Right cardiac atrium (tissue), 5 donors: ENCODE results near the gene CT45A1. TPM values are rescaled to one million over a fixed set of nuclear protein-coding genes. Genes with fewer than 3 reads are reported as not detected.
"Not testable (repeated sequence)": the region's sequence is repeated elsewhere in the genome, so short reads cannot be mapped to it uniquely, and the experiment has no call there.

ENCODE experiments used
- ATAC-seq, 2 donors: fragments of 200-7000 bp; cut with Tn5 transposase; one replicate each; pipeline versions ENCODE4 v1.8.0 to v1.9.1; 2020; ENCODE audit warnings: moderate library complexity in 2 of 2, mild to moderate bottlenecking in 1 of 2
- DNase-seq, 3 donors: peaks; one replicate each; pipeline ENCODE4 v3.0.0-alpha.2; 2020
- H3K27ac ChIP-seq: one replicate; pipeline ENCODE4 v1.5.1; 2013; ENCODE audit warnings: mild to moderate bottlenecking, low read length, control low read depth, moderate library complexity
- H3K27me3 ChIP-seq: one replicate; pipeline ENCODE4 v1.6.1; 2013; ENCODE audit not compliant: control insufficient read depth, insufficient read depth
- H3K4me1 ChIP-seq: one replicate; pipeline ENCODE4 v1.6.1; 2013; ENCODE audit warnings: low read length; ENCODE audit not compliant: control insufficient read depth, insufficient read depth
- H3K4me3 ChIP-seq: one replicate; pipeline ENCODE4 v1.5.1; 2013; ENCODE audit warnings: low read length, control low read depth
- H3K9me3 ChIP-seq: one replicate; pipeline ENCODE4 v1.6.1; 2013; ENCODE audit warnings: low read length; ENCODE audit not compliant: control insufficient read depth
- WGBS: extraction: QIAGEN DNeasy Blood & Tissue Kit; methylation state at CpG from one replicate; pipeline ENCODE4 v1.1.7; 2013; 5-methylcytosine and 5-hydroxymethylcytosine counted together
- intact Hi-C, 4 donors: fragments of 100-400 bp; cut with DNase I; formaldehyde crosslinking; loops; one replicate each; pipeline versions ENCODE4 v1.11.0 to v1.14.0; 2022 to 2023
- long read RNA-seq, 4 donors: library from polyadenylated mRNA; unstranded; transcript quantifications; one replicate each; pipeline ENCODE4 v2.0.0, GENCODE V29; 2020 to 2021
- polyA plus RNA-seq: library from polyadenylated mRNA; stranded (reverse); fragments of 200-250 nt; gene quantifications from one replicate; pipeline ENCODE4 v1.2.3, GENCODE V29; 2013
- total RNA-seq, 4 donors: library from RNA; stranded (reverse); fragmentation: NEBNext Ultra II Directional; extraction: Animal tissue kit (Norgen Biotek cat#: 25700); gene quantifications; one replicate each; pipeline ENCODE4 v1.2.1, GENCODE V29; 2021
- donor health status: healthy with polysubstance abuse.
- donor health status: DM: no; HTN: yes; CAD: no.
- donor health status: DM: no; HTN: no; CAD: no.
- donor health status: DM: no; HTN: yes; CAD: no; lungs with severe emphysema.
- donor health status: DM: yes; HTN: yes; CAD: no.

Gene CT45A1, protein sequence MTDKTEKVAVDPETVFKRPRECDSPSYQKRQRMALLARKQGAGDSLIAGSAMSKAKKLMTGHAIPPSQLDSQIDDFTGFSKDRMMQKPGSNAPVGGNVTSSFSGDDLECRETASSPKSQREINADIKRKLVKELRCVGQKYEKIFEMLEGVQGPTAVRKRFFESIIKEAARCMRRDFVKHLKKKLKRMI
- total RNA-seq (not detected), polyA plus RNA-seq (not detected)
- long read RNA-seq, donor 1, result 0 reads
- long read RNA-seq, donor 2, result 0 reads
- long read RNA-seq, donor 3, result 0 reads
- long read RNA-seq, donor 4, result 0 reads

DNA sequence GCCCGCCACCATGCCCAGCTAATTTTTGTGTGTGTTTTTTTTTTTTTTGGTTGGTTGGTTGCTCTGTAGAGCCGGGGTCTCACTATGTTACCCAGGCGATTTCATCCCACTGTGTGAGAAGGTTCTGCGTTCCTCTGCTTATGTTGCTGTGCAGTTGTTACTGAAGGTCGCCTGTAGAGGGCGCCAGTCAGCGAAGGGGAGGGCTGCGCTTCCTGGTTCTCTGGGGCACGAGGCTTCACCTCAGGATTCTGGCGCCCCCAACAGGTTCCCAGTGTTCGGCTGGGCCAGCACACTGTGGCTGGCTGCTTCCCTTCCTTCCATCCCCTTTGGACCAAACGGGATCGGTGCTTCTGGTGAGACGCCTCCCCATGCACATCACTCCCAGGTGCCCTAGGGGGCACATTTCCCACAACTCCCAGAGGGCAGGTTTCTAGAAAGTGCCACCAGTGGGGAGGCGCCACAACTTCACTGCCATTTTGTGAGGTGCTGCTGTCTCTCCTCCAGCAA lies at the start of gene CT45A1:
CT45A1 (plus strand) TSS at position 457 of the 507 bp plus-strand sequence. CDS start 5,302 bp downstream, outside the sequence.
- H3K27me3 ChIP-seq, DNase-seq, intact Hi-C loops, ATAC-seq, H3K27ac ChIP-seq, H3K9me3 ChIP-seq, H3K4me3 ChIP-seq, H3K4me1 ChIP-seq: not testable (repeated sequence)
- 77% methylated on average over 11 of the region's 15 CpGs for WGBS

DNA sequence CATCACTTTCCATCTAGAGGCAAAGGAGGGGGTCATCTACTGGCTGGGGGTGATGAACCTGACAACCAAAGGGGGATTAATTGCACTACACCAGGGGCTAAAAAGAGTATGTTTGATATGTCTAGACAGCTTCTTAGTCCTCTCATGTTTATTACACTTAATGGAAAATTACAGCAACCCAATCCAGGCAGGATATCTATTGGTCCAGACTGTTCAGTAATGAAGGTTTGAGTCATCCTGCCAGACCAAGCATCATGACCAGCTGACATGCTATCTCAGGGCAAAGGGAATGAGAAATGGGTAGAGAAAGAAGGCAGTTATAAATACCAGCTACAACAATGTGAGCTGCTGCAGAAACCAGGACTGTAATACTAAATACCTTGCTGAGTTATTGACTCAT lies 40.5 kb upstream of the CT45A1 start:
- H3K9me3 ChIP-seq, H3K4me1 ChIP-seq, DNase-seq, H3K27me3 ChIP-seq, intact Hi-C loops, ATAC-seq, H3K4me3 ChIP-seq, H3K27ac ChIP-seq: not testable (repeated sequence)

DNA sequence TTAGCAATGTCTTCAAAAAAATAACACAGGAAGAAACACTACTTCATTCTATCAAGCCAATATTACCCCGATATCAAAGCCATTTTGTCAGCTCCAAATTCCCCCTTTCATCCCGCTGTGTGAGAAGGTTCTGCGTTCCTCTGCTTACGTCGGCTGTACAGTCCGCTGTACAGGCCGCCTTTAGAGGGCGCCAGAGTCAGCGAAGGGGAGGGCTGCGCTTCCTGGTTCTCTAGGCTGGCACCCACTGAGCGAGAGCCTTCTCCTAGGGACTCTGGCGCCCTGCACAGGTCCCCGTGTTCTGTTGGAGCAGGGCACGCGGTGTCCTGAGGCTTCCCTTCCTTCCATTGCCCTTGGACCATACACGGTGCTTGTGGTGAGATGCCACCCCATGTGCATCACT lies 25.3 kb upstream of the CT45A1 start:
- ATAC-seq (no peak), DNase-seq (no peak)
- intact Hi-C loops, result no loop called here
- 44% methylated on average over 16 of the region's 16 CpGs for WGBS
- Histone ChIP-seq H3K4me1 (no peaks in the 10 kb centered on the region), H3K27ac (no peak overlapping the region), H3K4me3 (no peak overlapping the region), H3K9me3 (no peaks in the 10 kb centered on the region), H3K27me3 (no peaks in the 10 kb centered on the region)

DNA sequence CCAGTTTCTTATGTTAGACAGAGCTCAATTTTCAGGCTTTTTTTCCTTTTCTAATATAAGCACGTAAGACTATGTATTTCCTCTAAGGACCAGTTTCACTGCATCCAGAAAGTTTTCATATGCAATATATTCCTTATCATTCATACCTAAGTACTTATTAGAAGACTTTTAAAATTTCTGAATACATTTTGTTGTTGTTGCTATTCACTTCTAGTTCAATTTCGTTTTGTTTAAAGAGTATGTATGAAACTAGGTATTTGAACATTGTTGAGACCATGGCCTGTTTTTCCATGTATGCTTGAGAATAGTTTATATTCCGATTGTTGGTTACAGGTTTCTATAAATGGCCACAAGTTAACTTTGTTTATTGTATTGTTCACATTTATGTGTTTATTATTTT lies 18.0 kb upstream of the CT45A1 start:
- WGBS, result 61% methylated on average over 3 of the region's 3 CpGs

DNA sequence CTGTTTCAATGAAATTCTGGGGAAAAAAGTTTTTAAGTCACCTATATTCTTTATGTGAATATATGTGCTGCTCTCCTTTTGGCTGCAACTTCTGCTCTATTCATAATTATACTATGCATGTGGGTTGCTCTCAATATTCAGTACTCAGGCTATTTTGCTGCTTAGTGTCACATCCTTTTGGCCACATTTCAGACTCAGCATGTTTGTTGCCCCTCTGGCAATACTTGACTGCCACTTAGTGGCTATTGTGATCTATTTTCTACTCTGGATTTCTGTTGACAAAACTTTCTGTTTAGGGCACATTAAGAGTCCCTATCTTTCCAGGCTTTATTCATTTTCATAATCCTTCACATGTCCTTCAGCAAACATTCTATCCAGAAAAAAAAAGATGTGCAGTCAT lies 15.8 kb upstream of the CT45A1 start:
- intact Hi-C loops, result no loop called here
- ATAC-seq (no peak), DNase-seq (no peak)
- H3K4me1 ChIP-seq, result no peaks in the 10 kb centered on the region
- no peak overlapping the region for H3K4me3 ChIP-seq
- no peak overlapping the region for H3K27ac ChIP-seq
- H3K9me3 ChIP-seq, result no peaks in the 10 kb centered on the region
- no peaks in the 10 kb centered on the region for H3K27me3 ChIP-seq

More for the DNA sequence above, 18.0 kb upstream of the CT45A1 start:
- H3K9me3 ChIP-seq, result no peaks in the 10 kb centered on the region
- no peaks in the 10 kb centered on the region for H3K27me3 ChIP-seq
- intact Hi-C loops, result no loop called here
- DNase-seq (no peak), ATAC-seq (no peak)
- H3K4me1 ChIP-seq, result no peaks in the 10 kb centered on the region
- no peak overlapping the region for H3K4me3 ChIP-seq
- no peak overlapping the region for H3K27ac ChIP-seq

DNA sequence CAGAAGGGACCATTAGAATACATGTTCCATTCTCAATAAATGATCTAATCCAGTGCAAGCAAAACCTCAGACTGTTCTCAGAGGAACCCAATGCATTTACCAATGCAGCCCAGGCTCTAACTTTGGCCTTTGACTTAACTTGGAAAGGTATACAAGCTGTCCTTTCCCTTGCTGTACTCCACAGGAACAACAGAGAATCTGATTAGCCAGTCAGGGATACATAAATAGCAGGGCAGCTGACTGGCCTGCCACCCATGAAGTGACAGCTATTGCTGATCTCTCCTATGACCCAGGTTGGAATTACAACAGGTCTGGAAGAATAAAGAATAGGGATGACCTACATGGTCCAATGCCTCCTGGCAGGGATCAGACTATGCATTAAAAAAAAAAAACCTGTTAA lies 14.5 kb upstream of the CT45A1 start:
- no peaks in the 10 kb centered on the region for H3K9me3 ChIP-seq
- DNase-seq, result no peak
- no peak overlapping the region for H3K4me3 ChIP-seq
- H3K27me3 ChIP-seq, result no peaks in the 10 kb centered on the region
- peak in 1 of 2 donors; percentile 41 for ATAC-seq
- H3K4me1 ChIP-seq, result no peaks in the 10 kb centered on the region
- intact Hi-C loops, result no loop called here
- no peak overlapping the region for H3K27ac ChIP-seq

DNA sequence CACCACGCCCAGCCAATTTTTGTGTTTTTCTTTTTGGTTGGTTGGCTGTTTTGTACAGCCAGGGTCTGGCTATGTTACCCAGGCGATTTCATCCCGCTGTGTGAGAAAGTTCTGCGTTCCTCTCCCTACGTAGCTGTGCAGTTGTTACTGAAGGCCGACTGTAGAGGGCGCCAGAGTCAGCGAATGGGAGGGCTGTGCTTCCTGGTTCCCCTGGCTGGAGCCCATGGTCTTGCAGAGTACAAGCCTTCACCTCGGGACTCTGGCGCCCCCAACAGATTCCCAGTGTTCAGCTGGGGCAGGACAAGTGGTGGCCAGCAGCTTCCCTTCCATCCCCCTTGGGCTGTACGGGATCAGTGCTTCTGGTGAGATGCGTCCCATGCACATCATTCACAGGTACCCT lies 5.6 kb upstream of the CT45A1 start:
- WGBS, result 51% methylated on average over 12 of the region's 12 CpGs
- ATAC-seq, result no peak
- H3K9me3 ChIP-seq, result no peaks in the 10 kb centered on the region
- H3K27me3 ChIP-seq, result no peaks in the 10 kb centered on the region
- H3K27ac ChIP-seq, result no peak overlapping the region
- H3K4me3 ChIP-seq, result no peak overlapping the region
- peak in 1 of 3 donors; percentile 17 for DNase-seq
- no peaks in the 10 kb centered on the region for H3K4me1 ChIP-seq
- intact Hi-C loops, result no loop called here

DNA sequence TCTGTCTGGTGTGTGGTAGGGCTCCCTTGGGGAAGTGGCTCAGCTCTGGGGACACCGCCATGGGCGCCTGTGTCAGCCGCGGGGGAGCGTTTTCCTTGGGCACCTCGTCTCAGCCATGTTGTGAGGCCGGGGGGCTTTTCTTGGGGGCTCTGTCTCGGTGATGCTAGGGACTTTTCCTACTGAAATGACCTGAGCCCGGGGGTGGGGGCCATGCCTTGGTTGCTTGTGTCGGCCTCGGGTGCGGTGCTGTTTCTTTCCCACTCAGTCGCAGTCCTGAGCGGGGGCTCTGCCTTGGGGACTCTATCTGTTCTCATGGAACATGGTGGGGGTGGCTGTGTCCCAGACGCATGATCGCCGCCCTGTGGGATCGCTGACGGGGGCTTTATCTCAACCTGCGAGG lies 356 bp downstream of the CT45A1 start:
- Histone ChIP-seq H3K27ac (no peak overlapping the region), H3K27me3 (no peaks in the 10 kb centered on the region), H3K4me1 (no peaks in the 10 kb centered on the region), H3K4me3 (no peak overlapping the region), H3K9me3 (no peaks in the 10 kb centered on the region)
- 90% methylated on average over 20 of the region's 20 CpGs for WGBS
- DNase-seq, result no peak
- no peak for ATAC-seq
- intact Hi-C loops, result no loop called here

DNA sequence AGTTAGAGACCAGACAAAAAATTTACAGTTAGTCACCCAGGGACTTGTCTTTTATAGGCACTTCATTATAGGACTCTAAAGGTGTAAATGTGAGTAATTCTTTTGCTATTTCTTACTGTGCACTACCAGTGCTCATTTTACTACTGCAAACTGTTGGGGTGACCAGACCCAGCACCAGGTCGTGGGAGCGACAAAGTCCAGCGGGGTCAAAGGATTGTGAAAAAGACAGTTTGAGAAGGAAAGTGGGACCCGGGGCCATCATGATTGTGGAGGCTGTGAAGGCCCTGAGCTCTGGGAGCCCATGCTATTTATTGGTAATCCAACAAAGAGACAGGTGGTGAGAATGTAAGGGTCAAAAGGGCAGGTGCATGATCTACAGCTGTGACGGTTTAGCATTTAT lies 21.2 kb downstream of the CT45A1 start:
- H3K27me3 ChIP-seq, DNase-seq, intact Hi-C loops, H3K4me1 ChIP-seq, H3K27ac ChIP-seq, ATAC-seq, H3K9me3 ChIP-seq, H3K4me3 ChIP-seq: not testable (repeated sequence)
- 75% methylated on average over 5 of the region's 5 CpGs for WGBS

DNA sequence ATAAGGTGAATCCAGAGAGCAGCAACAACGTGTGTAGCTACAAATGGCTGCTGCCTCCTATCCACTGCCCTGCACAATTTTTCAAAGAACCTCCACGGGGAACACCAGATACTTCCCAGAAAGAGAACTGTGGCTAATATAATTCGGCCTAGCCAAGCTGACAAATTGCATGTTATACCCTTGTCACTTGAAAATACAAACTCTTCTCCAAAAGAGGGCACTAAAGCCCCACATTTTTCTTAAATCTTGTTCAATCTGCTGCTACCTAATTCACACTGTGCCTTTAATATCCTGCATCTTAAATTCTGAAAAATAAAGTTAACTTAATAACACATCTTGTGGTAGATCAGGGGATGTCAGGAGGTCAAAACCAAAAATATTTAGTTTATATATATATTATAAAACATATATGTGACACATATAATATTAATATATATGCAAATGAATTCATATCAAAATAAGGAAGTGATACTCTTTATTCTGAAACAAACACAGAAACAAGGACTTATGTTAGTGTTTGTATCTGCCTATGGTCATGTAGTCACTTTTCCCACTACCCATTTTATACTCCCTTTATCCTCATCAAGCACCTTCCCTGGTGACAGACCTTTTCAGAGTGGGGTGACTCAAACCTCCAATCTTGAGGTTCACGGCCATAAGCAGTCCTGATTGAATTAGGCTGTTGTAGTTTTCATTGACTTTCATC lies 24.1 kb downstream of the CT45A1 start:
- ATAC-seq, result no peak
- DNase-seq, result no peak
- H3K4me1 ChIP-seq, result no peaks in the 10 kb centered on the region
- H3K4me3 ChIP-seq, result no peak overlapping the region
- intact Hi-C loops, result no loop called here
- no peak overlapping the region for H3K27ac ChIP-seq
- no peaks in the 10 kb centered on the region for H3K27me3 ChIP-seq
- no peaks in the 10 kb centered on the region for H3K9me3 ChIP-seq
- WGBS, result 36% methylated on average over 4 of the region's 4 CpGs

DNA sequence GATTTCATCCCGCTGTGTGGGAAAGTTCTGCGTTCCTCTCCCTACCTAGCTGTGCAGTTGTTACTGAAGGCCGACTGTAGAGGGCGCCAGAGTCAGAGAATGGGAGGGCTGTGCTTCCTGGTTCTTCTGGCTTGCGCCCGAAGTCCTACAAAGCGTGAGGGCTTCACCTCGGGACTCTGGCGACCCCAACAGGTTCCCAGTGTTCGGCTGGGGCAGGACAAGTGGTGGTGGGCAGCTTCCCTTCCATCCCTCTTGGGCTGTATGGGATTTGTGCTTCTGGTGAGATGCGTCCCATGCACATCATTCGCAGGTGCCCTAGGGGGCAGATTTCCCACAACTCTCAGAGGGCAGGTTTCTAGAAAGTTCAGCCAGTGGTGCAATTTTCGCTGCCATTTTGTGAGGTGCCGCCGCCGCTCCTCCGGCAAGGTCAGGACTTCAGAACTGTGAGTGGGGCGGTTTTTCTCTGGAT lies 27.3 kb downstream of the CT45A1 start:
- no peaks in the 10 kb centered on the region for H3K4me1 ChIP-seq
- DNase-seq, result peak in 2 of 3 donors; percentile 28 to 44
- 60% methylated on average over 18 of the region's 18 CpGs for WGBS
- H3K27me3 ChIP-seq, result no peaks in the 10 kb centered on the region
- no peaks in the 10 kb centered on the region for H3K9me3 ChIP-seq
- H3K27ac ChIP-seq, result no peak overlapping the region
- no peak overlapping the region for H3K4me3 ChIP-seq
- no peak for ATAC-seq
- intact Hi-C loops, result no loop called here
